ENCODE results near the gene KCNMB1.

KCNMB1 gene

GRCh38 chr5:170423692-170424091 lies 34.5 kb upstream of the KCNMB1 start:
- TF ChIP-seq CTCF (IDR thresholded peaks at IDR 0.05; ENCODE audit: insufficient read depth, low read length, poor library complexity, severe bottlenecking), result no peak
- no peak for DNase-seq (ENCODE audit: extremely low read depth, insufficient read length)
- Histone ChIP-seq H3K36me3 (ENCODE audit: control insufficient read depth, insufficient read depth, low read length) (no peaks in the 10 kb centered on the region), H3K4me3 (replicated peaks; ENCODE audit: low read depth, low read length) (no peak overlapping the region), H3K27me3 (replicated peaks; ENCODE audit: control insufficient read depth, insufficient read depth, low read length) (peaks cover 6% of the 10 kb centered on the region)

GRCh38 chr5:170421826-170422225 lies 32.7 kb upstream of the KCNMB1 start:
- DNase-seq (ENCODE audit: extremely low read depth, insufficient read length), result no peak
- H3K27me3 ChIP-seq (replicated peaks; ENCODE audit: control insufficient read depth, insufficient read depth, low read length), result peaks cover 6% of the 10 kb centered on the region
- no peaks in the 10 kb centered on the region for H3K36me3 ChIP-seq (ENCODE audit: control insufficient read depth, insufficient read depth, low read length)
- H3K4me3 ChIP-seq (replicated peaks; ENCODE audit: low read depth, low read length), result no peak overlapping the region
- no peak for TF ChIP-seq CTCF (IDR thresholded peaks at IDR 0.05; ENCODE audit: insufficient read depth, low read length, poor library complexity, severe bottlenecking)

- Histone ChIP-seq H3K27me3 (replicated peaks; ENCODE audit: control insufficient read depth, insufficient read depth, low read length) (peaks cover 4% of the 10 kb centered on the region), H3K36me3 (ENCODE audit: control insufficient read depth, insufficient read depth, low read length) (no peaks in the 10 kb centered on the region), H3K4me3 (replicated peaks; ENCODE audit: low read depth, low read length) (no peak overlapping the region)
- DNase-seq (ENCODE audit: extremely low read depth, insufficient read length), result no peak
- peak; percentile 73 for TF ChIP-seq CTCF (IDR thresholded peaks at IDR 0.05; ENCODE audit: insufficient read depth, low read length, poor library complexity, severe bottlenecking)
Measured at GRCh38 chr5:170420806-170421412, 31.7 kb upstream of the KCNMB1 start.

GRCh38 chr5:170419643-170420042 lies 30.5 kb upstream of the KCNMB1 start:
- no peak overlapping the region for H3K4me3 ChIP-seq (replicated peaks; ENCODE audit: low read depth, low read length)
- peaks cover 4% of the 10 kb centered on the region for H3K27me3 ChIP-seq (replicated peaks; ENCODE audit: control insufficient read depth, insufficient read depth, low read length)
- DNase-seq (ENCODE audit: extremely low read depth, insufficient read length), result no peak
- no peak for TF ChIP-seq CTCF (IDR thresholded peaks at IDR 0.05; ENCODE audit: insufficient read depth, low read length, poor library complexity, severe bottlenecking)
- no peaks in the 10 kb centered on the region for H3K36me3 ChIP-seq (ENCODE audit: control insufficient read depth, insufficient read depth, low read length)

GRCh38 chr5:170418736-170419135 lies 29.6 kb upstream of the KCNMB1 start:
- no peaks in the 10 kb centered on the region for H3K36me3 ChIP-seq (ENCODE audit: control insufficient read depth, insufficient read depth, low read length)
- no peak for TF ChIP-seq CTCF (IDR thresholded peaks at IDR 0.05; ENCODE audit: insufficient read depth, low read length, poor library complexity, severe bottlenecking)
- no peak for DNase-seq (ENCODE audit: extremely low read depth, insufficient read length)
- no peak overlapping the region for H3K4me3 ChIP-seq (replicated peaks; ENCODE audit: low read depth, low read length)
- peaks cover 4% of the 10 kb centered on the region for H3K27me3 ChIP-seq (replicated peaks; ENCODE audit: control insufficient read depth, insufficient read depth, low read length)

DNA sequence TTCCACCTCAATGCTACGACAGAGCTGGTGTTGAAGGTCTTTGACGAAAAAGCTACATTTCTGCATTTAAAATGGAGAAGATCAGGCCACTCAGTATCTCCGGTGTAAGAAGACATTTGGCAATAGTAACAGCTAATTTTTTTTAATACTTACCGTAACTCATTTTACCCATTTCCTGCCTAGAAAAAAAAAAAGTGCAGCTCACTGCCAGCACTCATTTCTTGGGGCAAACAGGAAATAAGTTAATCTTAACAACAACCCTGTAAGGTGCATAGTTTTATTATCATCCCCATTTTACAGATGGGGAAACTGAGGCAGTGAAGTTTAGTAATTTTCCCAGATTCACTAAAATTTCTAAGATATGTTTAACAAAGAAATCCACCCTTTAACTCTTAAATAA lies 27.4 kb upstream of the KCNMB1 start:
- no peaks in the 10 kb centered on the region for H3K36me3 ChIP-seq (ENCODE audit: control insufficient read depth, insufficient read depth, low read length)
- DNase-seq (ENCODE audit: extremely low read depth, insufficient read length), result no peak
- peaks cover 4% of the 10 kb centered on the region for H3K27me3 ChIP-seq (replicated peaks; ENCODE audit: control insufficient read depth, insufficient read depth, low read length)
- H3K4me3 ChIP-seq (replicated peaks; ENCODE audit: low read depth, low read length), result no peak overlapping the region
- no peak for TF ChIP-seq CTCF (IDR thresholded peaks at IDR 0.05; ENCODE audit: insufficient read depth, low read length, poor library complexity, severe bottlenecking)

All from GM06990 (cell line).